ENCODE results near the gene DENND1B.

The DENND1B gene

GRCh38 chr1:197782722-197783360 is 7.6 kb upstream of the DENND1B start:
- Histone ChIP-seq H3K27ac (ENCODE audit: low read length) (no peak overlapping the region), H3K9me3 (replicated peaks; ENCODE audit: insufficient read depth, low read length) (no peaks in the 10 kb centered on the region), H4K20me1 (ENCODE audit: insufficient read depth, low read length) (no peaks in the 10 kb centered on the region), H3K4me1 (ENCODE audit: low read length) (peaks cover 24% of the 10 kb centered on the region), H3K4me3 (ENCODE audit: low read length) (no peak overlapping the region), H3K9ac (ENCODE audit: low read length) (no peak overlapping the region), H3F3A (ENCODE audit: insufficient read depth, low read length) (peaks cover 14% of the 10 kb centered on the region), H3K27me3 (replicated peaks; ENCODE audit: insufficient read depth, low read length) (no peaks in the 10 kb centered on the region), H3K9me2 (replicated peaks; ENCODE audit: insufficient read depth, low read length) (no peaks in the 10 kb centered on the region), H3K36me3 (replicated peaks; ENCODE audit: insufficient read depth, low read length) (no peaks in the 10 kb centered on the region), H2AFZ (ENCODE audit: low read length) (no peak overlapping the region), H3K79me2 (ENCODE audit: low read length) (no peaks in the 10 kb centered on the region), H3K4me2 (ENCODE audit: low read depth, low read length) (no peak overlapping the region)
- no peak for TF ChIP-seq CTCF (IDR thresholded peaks at IDR 0.05; ENCODE audit: low read length)
- no peak for TF ChIP-seq EZH2phosphoT487 (IDR thresholded peaks at IDR 0.05; ENCODE audit: low read length)
- no peak for DNase-seq

- Histone ChIP-seq H3K4me1 (ENCODE audit: low read length) (peaks cover 30% of the 10 kb centered on the region), H3K9me2 (replicated peaks; ENCODE audit: insufficient read depth, low read length) (no peaks in the 10 kb centered on the region), H3K27ac (ENCODE audit: low read length) (no peak overlapping the region), H3K4me2 (ENCODE audit: low read depth, low read length) (no peak overlapping the region), H3K9me3 (replicated peaks; ENCODE audit: insufficient read depth, low read length) (no peaks in the 10 kb centered on the region), H3K79me2 (ENCODE audit: low read length) (no peaks in the 10 kb centered on the region), H2AFZ (ENCODE audit: low read length) (no peak overlapping the region), H3K4me3 (ENCODE audit: low read length) (no peak overlapping the region), H3F3A (ENCODE audit: insufficient read depth, low read length) (peaks cover 19% of the 10 kb centered on the region), H3K9ac (ENCODE audit: low read length) (no peak overlapping the region), H3K36me3 (replicated peaks; ENCODE audit: insufficient read depth, low read length) (no peaks in the 10 kb centered on the region), H3K27me3 (replicated peaks; ENCODE audit: insufficient read depth, low read length) (no peaks in the 10 kb centered on the region), H4K20me1 (ENCODE audit: insufficient read depth, low read length) (no peaks in the 10 kb centered on the region)
- TF ChIP-seq CTCF (IDR thresholded peaks at IDR 0.05; ENCODE audit: low read length) (no peak), EZH2 (optimal IDR thresholded peaks at IDR 0.05; ENCODE audit: low read depth, low read length) (no peak), EZH2phosphoT487 (IDR thresholded peaks at IDR 0.05; ENCODE audit: low read length) (no peak)
- DNase-seq, result no peak
Observed at GRCh38 chr1:197781968-197782721, 6.9 kb upstream of the DENND1B start.

- H3K36me3 ChIP-seq (replicated peaks; ENCODE audit: insufficient read depth, low read length), result no peaks in the 10 kb centered on the region
- no peak overlapping the region for H3K9ac ChIP-seq (ENCODE audit: low read length)
- TF ChIP-seq CTCF (IDR thresholded peaks at IDR 0.05; ENCODE audit: low read length) (no peak), EZH2 (optimal IDR thresholded peaks at IDR 0.05; ENCODE audit: low read depth, low read length) (no peak), EZH2phosphoT487 (IDR thresholded peaks at IDR 0.05; ENCODE audit: low read length) (no peak)
- H3K4me1 ChIP-seq (ENCODE audit: low read length), result peaks cover 45% of the 10 kb centered on the region
- H3K79me2 ChIP-seq (ENCODE audit: low read length), result no peaks in the 10 kb centered on the region
- no peaks in the 10 kb centered on the region for H3K9me3 ChIP-seq (replicated peaks; ENCODE audit: insufficient read depth, low read length)
- H3K4me3 ChIP-seq (ENCODE audit: low read length), result no peak overlapping the region
- H3K9me2 ChIP-seq (replicated peaks; ENCODE audit: insufficient read depth, low read length), result no peaks in the 10 kb centered on the region
- DNase-seq, result no peak
- H3F3A ChIP-seq (ENCODE audit: insufficient read depth, low read length), result peaks cover 40% of the 10 kb centered on the region
- H3K4me2 ChIP-seq (ENCODE audit: low read depth, low read length), result no peak overlapping the region
- H2AFZ ChIP-seq (ENCODE audit: low read length), result no peak overlapping the region
- H3K27ac ChIP-seq (ENCODE audit: low read length), result no peak overlapping the region
- no peaks in the 10 kb centered on the region for H4K20me1 ChIP-seq (ENCODE audit: insufficient read depth, low read length)
- H3K27me3 ChIP-seq (replicated peaks; ENCODE audit: insufficient read depth, low read length), result no peaks in the 10 kb centered on the region
Observed at GRCh38 chr1:197779921-197780320, 4.6 kb upstream of the DENND1B start.

Data from MM.1S (cell line).